HCT116 (cell line): ENCODE data around the gene SYNGR1. TPM values are rescaled to one million over a fixed set of nuclear protein-coding genes. Genes with fewer than 3 reads are reported as not detected.

ENCODE experiments used
- ATAC-seq: fragments of 200-7000 bp; cut with Tn5 transposase; 2 replicates; pipeline ENCODE4 v1.9.1; 2020; ENCODE audit warnings: mild to moderate bottlenecking, moderate library complexity
- BruUV-seq: library from RNA; stranded (reverse); fragments of 400-500 nt; replicated peaks from 2 replicates; lab custom pipeline; 2021; lab: Mats Ljungman, UMichigan
- CTCF ChIA-PET: fragments of 300-600 bp; sonication (Branson Sonifier 250); formaldehyde crosslinking; loops from one replicate; lab custom pipeline; 2021; ENCODE audit warnings: antibody characterized with exemption; lab: Charles Lee
- POLR2A ChIA-PET: fragments of 300-600, 350-600 bp; sonication (Branson Sonifier 250); formaldehyde crosslinking; loops from one replicate; lab custom pipeline; 2021; ENCODE audit warnings: antibody characterized with exemption; lab: Charles Lee
- RAD21 ChIA-PET, 2 experiments: fragments of 300-600 bp; sonication (Branson Sonifier 250); formaldehyde crosslinking; loops; one replicate each; lab custom pipeline; 2023; ENCODE audit warnings: low total read pairs in 2 of 2; ENCODE audit not compliant: uncharacterized antibody in 2 of 2, unreplicated experiment in 2 of 2, low non-redundant PET in 1 of 2; lab: Charles Lee
- DNase-seq: peaks from one replicate; pipeline ENCODE4 v3.0.0-alpha.2; 2010; ENCODE audit warnings: low read depth, low spot score
- H2AFZ ChIP-seq: fragments of 200-600 bp; shearing (Covaris generic), sonication (generic); 2 replicates; pipeline ENCODE4 v1.6.1; 2017; ENCODE audit warnings: low read depth, mixed run types, mixed read lengths, antibody characterized with exemption, low read length; ENCODE audit not compliant: poor library complexity, severe bottlenecking
- H3K27ac ChIP-seq: 2 replicates; pipeline ENCODE4 v1.5.1; 2012; ENCODE audit warnings: low read depth, low read length
- H3K27me3 ChIP-seq: fragments of 200-600 bp; sonication (generic); 2 replicates; pipeline ENCODE4 v1.6.1; 2016; ENCODE audit warnings: mixed run types, low read length, mixed read lengths; ENCODE audit not compliant: insufficient read depth
- H3K36me3 ChIP-seq, 2 experiments: fragments of 200-500 bp in 1 of 2; fragments of 200-600 bp in 1 of 2; sonication (Bioruptor generic) in 1 of 2; sonication (generic) in 1 of 2; 2 replicates each; pipeline versions ENCODE4 v1.5.1 to v1.6.1; 2014 to 2016; ENCODE audit warnings: low read length in 2 of 2, inconsistent platforms in 1 of 2, mixed read lengths in 1 of 2, mixed run types in 1 of 2; ENCODE audit not compliant: insufficient read depth in 2 of 2, control insufficient read depth in 1 of 2
- H3K4me1 ChIP-seq, 2 experiments: fragments of 200-600 bp in 1 of 2; sonication (generic) in 1 of 2; 2 replicates each; pipeline versions ENCODE4 v1.5.1 to v1.6.1; 2012 to 2017; ENCODE audit warnings: low read length in 2 of 2, inconsistent platforms in 1 of 2, mild to moderate bottlenecking in 1 of 2, mixed read lengths in 1 of 2, mixed run types in 1 of 2, moderate library complexity in 1 of 2; ENCODE audit not compliant: insufficient read depth in 2 of 2, control insufficient read depth in 1 of 2
- H3K4me2 ChIP-seq: fragments of 200-600 bp; sonication (generic); 2 replicates; pipeline ENCODE4 v1.6.1; 2017; ENCODE audit warnings: mixed run types, low read length, mixed read lengths
- H3K4me3 ChIP-seq, 2 experiments: fragments of 200-600 bp in 1 of 2; sonication (generic) in 1 of 2; replicated peaks in 1 of 2; 2 replicates each; pipeline ENCODE4 v1.5.1; 2011 to 2016; ENCODE audit warnings: low read length in 2 of 2, control low read depth in 1 of 2, low read depth in 1 of 2, mild to moderate bottlenecking in 1 of 2, mixed read lengths in 1 of 2, mixed run types in 1 of 2
- H3K79me2 ChIP-seq: fragments of 200-600 bp; sonication (generic); 2 replicates; pipeline ENCODE4 v1.6.1; 2017; ENCODE audit warnings: mild to moderate bottlenecking, mixed run types, low read length, moderate library complexity, mixed read lengths; ENCODE audit not compliant: insufficient read depth
- H3K9ac ChIP-seq: fragments of 200-600 bp; sonication (generic); 2 replicates; pipeline ENCODE4 v1.6.1; 2016; ENCODE audit warnings: low read length, mixed read lengths
- H3K9me2 ChIP-seq: fragments of 200-600 bp; sonication (generic), shearing (Covaris generic); 2 replicates; pipeline ENCODE4 v1.6.1; 2017; ENCODE audit warnings: mixed run types, mild to moderate bottlenecking, moderate library complexity; ENCODE audit not compliant: insufficient read depth
- H3K9me3 ChIP-seq, 2 experiments: fragments of 200-500 bp in 1 of 2; fragments of 200-600 bp in 1 of 2; sonication (Bioruptor generic) in 1 of 2; sonication (generic) in 1 of 2; 2 replicates each; pipeline ENCODE4 v1.6.1; 2014 to 2017; ENCODE audit warnings: low read length in 2 of 2, mixed read lengths in 2 of 2, inconsistent platforms in 1 of 2, low read depth in 1 of 2, mild to moderate bottlenecking in 1 of 2, mixed run types in 1 of 2, moderate library complexity in 1 of 2; ENCODE audit not compliant: control insufficient read depth in 1 of 2, insufficient read depth in 1 of 2
- H4K20me1 ChIP-seq: fragments of 200-600 bp; sonication (generic), shearing (Covaris generic); 2 replicates; pipeline ENCODE4 v1.6.1; 2017; ENCODE audit warnings: mixed run types, mild to moderate bottlenecking, moderate library complexity; ENCODE audit not compliant: insufficient read depth
- EGR1 ChIP-seq: IDR thresholded peaks from 2 replicates; pipeline ENCODE4 v1.6.1; 2012; ENCODE audit warnings: low read depth
- ELF1 ChIP-seq: IDR thresholded peaks from 2 replicates; pipeline ENCODE4 v1.6.1; 2012; ENCODE audit warnings: low read depth, borderline replicate concordance
- EZH2 ChIP-seq: fragments of 200-600 bp; sonication (generic); IDR thresholded peaks from 2 replicates; pipeline ENCODE4 v1.6.1; 2017; ENCODE audit warnings: antibody characterized with exemption, mixed run types
- EZH2phosphoT487 ChIP-seq: fragments of 200-600 bp; IDR thresholded peaks from 2 replicates; pipeline ENCODE4 v1.6.1; 2018; ENCODE audit warnings: antibody characterized with exemption, borderline replicate concordance
- JUND ChIP-seq: IDR thresholded peaks from 2 replicates; pipeline ENCODE4 v1.6.1; 2012
- POLR2A ChIP-seq: IDR thresholded peaks from 2 replicates; pipeline ENCODE4 v1.7.0; 2011; ENCODE audit warnings: borderline replicate concordance; ENCODE audit not compliant: insufficient read depth, insufficient read length; ENCODE audit errors: extremely low read depth
- POLR2AphosphoS5 ChIP-seq: IDR thresholded peaks from 2 replicates; pipeline ENCODE4 v1.6.1; 2011; ENCODE audit warnings: mild to moderate bottlenecking, low read depth, low read length, moderate library complexity
- RAD21 ChIP-seq: IDR thresholded peaks from 2 replicates; pipeline ENCODE4 v1.6.1; 2012; ENCODE audit warnings: low read depth, mild to moderate bottlenecking
- SIN3A ChIP-seq: IDR thresholded peaks from 2 replicates; pipeline ENCODE4 v1.6.1; 2012; ENCODE audit warnings: low read depth
- SRF ChIP-seq: IDR thresholded peaks from 2 replicates; pipeline ENCODE4 v1.6.1; 2012; ENCODE audit warnings: low read depth
- ZFX ChIP-seq: fragments of 450-650 bp; IDR thresholded peaks from 2 replicates; pipeline ENCODE4 v1.6.1; 2017
- ZNF274 ChIP-seq: fragments of 200-500 bp; sonication (Bioruptor generic); IDR thresholded peaks from 2 replicates; pipeline ENCODE4 v1.6.1; 2014; ENCODE audit warnings: mild to moderate bottlenecking, low read depth, low read length, inconsistent platforms
- intact Hi-C: fragments of 100-400 bp; cut with micrococcal nuclease; formaldehyde crosslinking; loops from 2 replicates; pipeline ENCODE4 v1.10.0; 2022
- total RNA-seq: library from RNA; stranded (reverse); gene quantifications from one replicate; pipeline ENCODE4 v1.2.1, GENCODE V29; 2021; ENCODE audit not compliant: unreplicated experiment
- TF ChIP-seq, protein P1 (sequence below), 3 experiments: fragments of 200-600 bp in 1 of 3; sonication (generic) in 1 of 3; IDR thresholded peaks in 2 of 3; conservative IDR thresholded peaks in 1 of 3; 2 replicates each; pipeline ENCODE4 v1.5.1; 2012 to 2017; ENCODE audit warnings: low read depth in 2 of 3, low read length in 2 of 3, antibody characterized with exemption in 1 of 3, borderline replicate concordance in 1 of 3, control low read depth in 1 of 3, mild to moderate bottlenecking in 1 of 3, mixed read lengths in 1 of 3, mixed run types in 1 of 3, moderate library complexity in 1 of 3; ENCODE audit not compliant: insufficient read depth in 1 of 3
- TF ChIP-seq, protein P2 (sequence below): IDR thresholded peaks from 2 replicates; pipeline ENCODE4 v1.6.1; 2012
- TF ChIP-seq, protein P3 (sequence below): IDR thresholded peaks from 2 replicates; pipeline ENCODE4 v1.6.1; 2012; ENCODE audit warnings: low read depth

The SYNGR1 gene
- total RNA-seq, 1 experiment from 2014 or later = 20.7 TPM

DNA sequence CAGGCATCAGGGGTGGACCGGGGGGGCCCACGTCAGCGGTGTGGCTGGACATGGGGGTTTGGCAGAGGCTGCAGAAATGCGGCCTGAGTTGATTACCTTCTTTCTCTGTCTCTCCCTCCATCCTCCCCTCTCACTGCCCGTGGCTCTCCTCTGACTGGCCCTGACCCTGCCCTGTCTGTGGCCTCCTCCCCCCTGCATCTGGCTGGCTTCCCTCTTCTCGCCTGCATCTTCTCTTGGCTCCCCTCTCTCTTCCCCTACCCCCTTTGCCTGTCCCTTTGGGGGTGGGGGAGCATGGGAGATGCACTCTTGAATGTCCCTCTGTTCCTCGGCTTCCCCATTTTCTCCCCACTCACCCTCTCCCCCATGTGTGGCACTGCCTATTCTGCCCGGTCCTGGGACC is 25.9 kb downstream of the SYNGR1 start:
- Histone ChIP-seq H3K9me2 (no peaks in the 10 kb centered on the region), H3K9me3 (peaks cover 0 to 4% of the 10 kb centered on the region in 2 experiments; a peak in 2 of 4 replicates), H3K79me2 (no peaks in the 10 kb centered on the region), H3K9ac (no peak overlapping the region), H3K4me2 (no peak overlapping the region), H3K27ac (no peak overlapping the region), H3K4me3 (no peak overlapping the region), H2AFZ (no peak overlapping the region), H3K4me1 (no peaks in the 10 kb centered on the region), H4K20me1 (no peaks in the 10 kb centered on the region), H3K36me3 (no peaks in the 10 kb centered on the region; a peak in 1 of 4 replicates), H3K27me3 (no peaks in the 10 kb centered on the region)
- RAD21 ChIA-PET = no interaction called here
- TF ChIP-seq SIN3A = no peak
- TF ChIP-seq SRF = no peak
- TF ChIP-seq EZH2phosphoT487 = no peak
- no peak for TF ChIP-seq EZH2
- no peak for TF ChIP-seq ZFX
- TF ChIP-seq JUND = no peak
- TF ChIP-seq ELF1 = no peak
- TF ChIP-seq, protein P1, sequence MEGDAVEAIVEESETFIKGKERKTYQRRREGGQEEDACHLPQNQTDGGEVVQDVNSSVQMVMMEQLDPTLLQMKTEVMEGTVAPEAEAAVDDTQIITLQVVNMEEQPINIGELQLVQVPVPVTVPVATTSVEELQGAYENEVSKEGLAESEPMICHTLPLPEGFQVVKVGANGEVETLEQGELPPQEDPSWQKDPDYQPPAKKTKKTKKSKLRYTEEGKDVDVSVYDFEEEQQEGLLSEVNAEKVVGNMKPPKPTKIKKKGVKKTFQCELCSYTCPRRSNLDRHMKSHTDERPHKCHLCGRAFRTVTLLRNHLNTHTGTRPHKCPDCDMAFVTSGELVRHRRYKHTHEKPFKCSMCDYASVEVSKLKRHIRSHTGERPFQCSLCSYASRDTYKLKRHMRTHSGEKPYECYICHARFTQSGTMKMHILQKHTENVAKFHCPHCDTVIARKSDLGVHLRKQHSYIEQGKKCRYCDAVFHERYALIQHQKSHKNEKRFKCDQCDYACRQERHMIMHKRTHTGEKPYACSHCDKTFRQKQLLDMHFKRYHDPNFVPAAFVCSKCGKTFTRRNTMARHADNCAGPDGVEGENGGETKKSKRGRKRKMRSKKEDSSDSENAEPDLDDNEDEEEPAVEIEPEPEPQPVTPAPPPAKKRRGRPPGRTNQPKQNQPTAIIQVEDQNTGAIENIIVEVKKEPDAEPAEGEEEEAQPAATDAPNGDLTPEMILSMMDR (IDR thresholded peaks at IDR 0.05 in 2 of 3, conservative IDR thresholded peaks at IDR 0.05 in 1 of 3; ENCODE audit: borderline replicate concordance in 1 of 3, insufficient read depth in 1 of 3, low read depth in 2 of 3, low read length in 2 of 3) = no peak
- TF ChIP-seq ZNF274 = no peak
- TF ChIP-seq, protein P2, sequence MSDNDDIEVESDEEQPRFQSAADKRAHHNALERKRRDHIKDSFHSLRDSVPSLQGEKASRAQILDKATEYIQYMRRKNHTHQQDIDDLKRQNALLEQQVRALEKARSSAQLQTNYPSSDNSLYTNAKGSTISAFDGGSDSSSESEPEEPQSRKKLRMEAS = no peak
- no peak for TF ChIP-seq POLR2A
- TF ChIP-seq, protein P3, sequence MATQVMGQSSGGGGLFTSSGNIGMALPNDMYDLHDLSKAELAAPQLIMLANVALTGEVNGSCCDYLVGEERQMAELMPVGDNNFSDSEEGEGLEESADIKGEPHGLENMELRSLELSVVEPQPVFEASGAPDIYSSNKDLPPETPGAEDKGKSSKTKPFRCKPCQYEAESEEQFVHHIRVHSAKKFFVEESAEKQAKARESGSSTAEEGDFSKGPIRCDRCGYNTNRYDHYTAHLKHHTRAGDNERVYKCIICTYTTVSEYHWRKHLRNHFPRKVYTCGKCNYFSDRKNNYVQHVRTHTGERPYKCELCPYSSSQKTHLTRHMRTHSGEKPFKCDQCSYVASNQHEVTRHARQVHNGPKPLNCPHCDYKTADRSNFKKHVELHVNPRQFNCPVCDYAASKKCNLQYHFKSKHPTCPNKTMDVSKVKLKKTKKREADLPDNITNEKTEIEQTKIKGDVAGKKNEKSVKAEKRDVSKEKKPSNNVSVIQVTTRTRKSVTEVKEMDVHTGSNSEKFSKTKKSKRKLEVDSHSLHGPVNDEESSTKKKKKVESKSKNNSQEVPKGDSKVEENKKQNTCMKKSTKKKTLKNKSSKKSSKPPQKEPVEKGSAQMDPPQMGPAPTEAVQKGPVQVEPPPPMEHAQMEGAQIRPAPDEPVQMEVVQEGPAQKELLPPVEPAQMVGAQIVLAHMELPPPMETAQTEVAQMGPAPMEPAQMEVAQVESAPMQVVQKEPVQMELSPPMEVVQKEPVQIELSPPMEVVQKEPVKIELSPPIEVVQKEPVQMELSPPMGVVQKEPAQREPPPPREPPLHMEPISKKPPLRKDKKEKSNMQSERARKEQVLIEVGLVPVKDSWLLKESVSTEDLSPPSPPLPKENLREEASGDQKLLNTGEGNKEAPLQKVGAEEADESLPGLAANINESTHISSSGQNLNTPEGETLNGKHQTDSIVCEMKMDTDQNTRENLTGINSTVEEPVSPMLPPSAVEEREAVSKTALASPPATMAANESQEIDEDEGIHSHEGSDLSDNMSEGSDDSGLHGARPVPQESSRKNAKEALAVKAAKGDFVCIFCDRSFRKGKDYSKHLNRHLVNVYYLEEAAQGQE = no peak
- TF ChIP-seq RAD21 = no peak
- TF ChIP-seq POLR2AphosphoS5 = no peak
- no peak for TF ChIP-seq EGR1
- ATAC-seq (no peak), DNase-seq (no peak)
- BruUV-seq = no TSS peak
- intact Hi-C loops = no loop called here
- CTCF ChIA-PET = no interaction called here
- POLR2A ChIA-PET = no interaction called here
